HepG2 (cell line): ENCODE data around the gene TEX19. TPM values are rescaled to one million over a fixed set of nuclear protein-coding genes. Genes with fewer than 3 reads are reported as not detected.

Experiments
- CCAR2 ChIP-seq: fragments of 200-400 bp; formaldehyde crosslinking; optimal IDR thresholded peaks from 2 replicates; pipeline ENCODE3; 2018; ENCODE audit warnings: low read depth, mild to moderate bottlenecking, low read length, moderate library complexity
- CHD4 ChIP-seq: fragments of 200-600 bp; sonication (generic); IDR thresholded peaks from 2 replicates; pipeline ENCODE4 v1.7.0; 2017; ENCODE audit warnings: mild to moderate bottlenecking, low read length, borderline replicate concordance
- HNF4G ChIP-seq, 2 experiments: sonication (generic) in 1 of 2; formaldehyde crosslinking in 1 of 2; IDR thresholded peaks; 2 replicates each; pipeline versions ENCODE4 v1.4.0 to v1.6.1; 2011 to 2020; ENCODE audit warnings: borderline replicate concordance in 2 of 2, low read depth in 2 of 2, mild to moderate bottlenecking in 2 of 2, low read length in 1 of 2, missing genetic modification reagents in 1 of 2, moderate library complexity in 1 of 2
- NPAS2 ChIP-seq: sonication (generic); formaldehyde crosslinking; IDR thresholded peaks from 2 replicates; pipeline ENCODE4 v1.8.0; 2022; ENCODE audit warnings: mild to moderate bottlenecking, missing genetic modification reagents, borderline replicate concordance
- POLR2AphosphoS2 ChIP-seq: IDR thresholded peaks from 2 replicates; pipeline ENCODE4 v1.6.1; 2011; ENCODE audit warnings: low read depth, low read length, improper control_type of control experiment
- RFX1 ChIP-seq: fragments of 450-650 bp; IDR thresholded peaks from 2 replicates; pipeline ENCODE4 v1.6.1; 2017
- SALL2 ChIP-seq: sonication (generic); formaldehyde crosslinking; IDR thresholded peaks from 2 replicates; pipeline ENCODE4 v1.8.1; 2023; ENCODE audit warnings: mild to moderate bottlenecking, missing genetic modification reagents, inconsistent platforms
- SMAD9 ChIP-seq: sonication (generic); formaldehyde crosslinking; IDR thresholded peaks from 2 replicates; pipeline ENCODE4 v1.5.1; 2020; ENCODE audit warnings: mild to moderate bottlenecking, missing genetic modification reagents
- TBX2 ChIP-seq: sonication (generic); formaldehyde crosslinking; IDR thresholded peaks from 2 replicates; pipeline ENCODE4 v1.5.0; 2020; ENCODE audit warnings: missing genetic modification reagents, mild to moderate bottlenecking, borderline replicate concordance
- TBX3 ChIP-seq: fragments of 450-650 bp; IDR thresholded peaks from 2 replicates; pipeline ENCODE4 v1.6.1; 2017; ENCODE audit warnings: antibody characterized with exemption, mild to moderate bottlenecking, inconsistent platforms, borderline replicate concordance
- TOE1 ChIP-seq: sonication (generic); formaldehyde crosslinking; IDR thresholded peaks from 2 replicates; pipeline ENCODE4 v1.4.0; 2020; ENCODE audit warnings: mild to moderate bottlenecking, missing genetic modification reagents
- YEATS2 ChIP-seq: sonication (generic); formaldehyde crosslinking; IDR thresholded peaks from 2 replicates; pipeline ENCODE4 v1.4.0; 2020; ENCODE audit warnings: missing genetic modification reagents, borderline replicate concordance
- ZFP36L2 ChIP-seq: sonication (generic); formaldehyde crosslinking; IDR thresholded peaks from 2 replicates; pipeline ENCODE4 v1.4.0; 2020; ENCODE audit warnings: missing genetic modification reagents
- ZNF230 ChIP-seq: sonication (generic); formaldehyde crosslinking; IDR thresholded peaks from 2 replicates; pipeline ENCODE4 v1.4.0; 2020; ENCODE audit warnings: mild to moderate bottlenecking, missing genetic modification reagents
- ZNF24 ChIP-seq: fragments of 450-650 bp; IDR thresholded peaks from 2 replicates; pipeline ENCODE4 v1.6.1; 2017; ENCODE audit warnings: antibody characterized with exemption, mild to moderate bottlenecking
- ZNF670 ChIP-seq: sonication (generic); formaldehyde crosslinking; IDR thresholded peaks from 2 replicates; pipeline ENCODE4 v1.8.0; 2022; ENCODE audit warnings: mild to moderate bottlenecking, missing genetic modification reagents, borderline replicate concordance
- ZNF788 ChIP-seq: sonication (generic); formaldehyde crosslinking; IDR thresholded peaks from 2 replicates; pipeline ENCODE4 v1.5.0; 2020; ENCODE audit warnings: mild to moderate bottlenecking, missing genetic modification reagents, borderline replicate concordance
- ZNF891 ChIP-seq: sonication (generic); formaldehyde crosslinking; IDR thresholded peaks from 2 replicates; pipeline ENCODE4 v1.5.0; 2020; ENCODE audit warnings: mild to moderate bottlenecking, missing genetic modification reagents
- ZSCAN20 ChIP-seq: sonication (generic); formaldehyde crosslinking; IDR thresholded peaks from 2 replicates; pipeline ENCODE4 v1.4.0; 2020; ENCODE audit warnings: missing genetic modification reagents, mild to moderate bottlenecking, borderline replicate concordance
- polyA plus RNA-seq, 8 experiments: library from polyadenylated mRNA; depleted of rRNA in 3 of 8; stranded (reverse) in 7 of 8; unstranded in 1 of 8; fragments of >200 nt; fragmentation: Illumina TruSeq in 4 of 8; extraction: Trizol in 4 of 8; gene quantifications; 2 replicates each; pipeline versions ENCODE4 v1.2.1 to v1.2.3, GENCODE V29; 2011 to 2016; ENCODE audit warnings: low read depth in 4 of 8, missing spikeins in 1 of 8, mixed read lengths in 1 of 8; ENCODE audit not compliant: insufficient read depth in 1 of 8
- total RNA-seq, 5 experiments: library from RNA; depleted of rRNA; stranded (reverse); fragments of >200 nt; fragmentation: Illumina TruSeq; extraction: Trizol; gene quantifications; 2 replicates each; pipeline ENCODE4 v1.2.3, GENCODE V29; 2016; ENCODE audit warnings: low read depth in 1 of 5
- TF ChIP-seq, protein P1 (sequence below): sonication (generic); formaldehyde crosslinking; IDR thresholded peaks from 2 replicates; pipeline ENCODE4 v1.4.0; 2020; ENCODE audit warnings: mild to moderate bottlenecking, missing genetic modification reagents, borderline replicate concordance
- TF ChIP-seq, protein P2 (sequence below): sonication (generic); formaldehyde crosslinking; IDR thresholded peaks from 2 replicates; pipeline ENCODE4 v1.8.0; 2022; ENCODE audit warnings: missing genetic modification reagents, low read depth, mild to moderate bottlenecking, borderline replicate concordance
- TF ChIP-seq, protein P3 (sequence below): sonication (generic); formaldehyde crosslinking; IDR thresholded peaks from 2 replicates; pipeline ENCODE4 v1.4.0; 2020; ENCODE audit warnings: mild to moderate bottlenecking, missing genetic modification reagents

Gene TEX19
- total and polyA plus RNA-seq, 2 of the 13 experiments (the other 11 are each of a cell fraction or from before 2014, with no cell fraction given), result 1.3 to 6.0 TPM

DNA sequence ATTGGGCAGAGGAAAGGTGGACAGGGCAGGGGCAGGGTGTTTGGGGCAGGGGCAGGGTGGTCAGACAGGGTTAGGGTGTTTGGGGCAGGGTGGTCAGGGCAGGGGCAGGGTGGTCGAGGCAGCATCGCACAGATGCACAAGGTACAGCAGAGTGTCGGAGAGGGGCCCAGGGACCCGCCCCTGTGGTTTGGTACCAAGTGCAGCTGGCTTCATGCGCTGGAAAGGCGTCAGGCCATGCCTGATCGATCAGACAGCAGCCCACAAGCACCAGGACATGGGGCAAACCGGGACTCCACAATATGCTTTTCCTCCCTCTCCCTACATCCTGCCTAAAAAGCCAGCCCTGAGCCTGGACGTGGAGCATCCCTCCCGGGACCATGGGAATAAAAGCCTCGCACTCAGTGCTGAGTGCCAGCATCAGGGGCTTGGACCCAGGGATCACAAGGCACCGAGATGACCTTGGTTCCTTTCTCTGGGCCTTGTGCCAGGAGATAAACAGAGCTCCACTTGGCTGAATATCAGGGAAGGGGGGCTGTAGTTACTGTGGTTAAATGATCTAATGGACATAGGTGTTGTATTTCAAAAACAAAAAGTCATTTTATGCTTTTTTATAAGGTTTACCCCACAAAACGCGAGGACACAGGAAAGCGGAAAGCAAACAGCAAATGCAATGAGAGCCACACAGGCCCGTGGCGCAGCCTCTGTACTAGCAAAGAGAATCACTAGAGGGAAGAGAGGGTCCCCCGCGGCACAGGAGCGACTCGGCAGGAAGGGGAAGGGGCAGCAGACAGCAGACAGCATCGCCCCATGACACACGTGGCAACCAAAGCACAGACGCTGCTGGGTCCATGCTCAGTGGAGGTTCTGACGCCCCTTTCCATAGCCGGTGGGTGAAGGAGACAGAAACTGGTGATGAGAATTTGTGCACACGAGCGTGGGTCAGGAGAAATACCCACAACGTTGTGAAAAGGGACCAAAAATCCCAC lies 53.8 kb downstream of the TEX19 start (continued):
- TF ChIP-seq, protein P1, sequence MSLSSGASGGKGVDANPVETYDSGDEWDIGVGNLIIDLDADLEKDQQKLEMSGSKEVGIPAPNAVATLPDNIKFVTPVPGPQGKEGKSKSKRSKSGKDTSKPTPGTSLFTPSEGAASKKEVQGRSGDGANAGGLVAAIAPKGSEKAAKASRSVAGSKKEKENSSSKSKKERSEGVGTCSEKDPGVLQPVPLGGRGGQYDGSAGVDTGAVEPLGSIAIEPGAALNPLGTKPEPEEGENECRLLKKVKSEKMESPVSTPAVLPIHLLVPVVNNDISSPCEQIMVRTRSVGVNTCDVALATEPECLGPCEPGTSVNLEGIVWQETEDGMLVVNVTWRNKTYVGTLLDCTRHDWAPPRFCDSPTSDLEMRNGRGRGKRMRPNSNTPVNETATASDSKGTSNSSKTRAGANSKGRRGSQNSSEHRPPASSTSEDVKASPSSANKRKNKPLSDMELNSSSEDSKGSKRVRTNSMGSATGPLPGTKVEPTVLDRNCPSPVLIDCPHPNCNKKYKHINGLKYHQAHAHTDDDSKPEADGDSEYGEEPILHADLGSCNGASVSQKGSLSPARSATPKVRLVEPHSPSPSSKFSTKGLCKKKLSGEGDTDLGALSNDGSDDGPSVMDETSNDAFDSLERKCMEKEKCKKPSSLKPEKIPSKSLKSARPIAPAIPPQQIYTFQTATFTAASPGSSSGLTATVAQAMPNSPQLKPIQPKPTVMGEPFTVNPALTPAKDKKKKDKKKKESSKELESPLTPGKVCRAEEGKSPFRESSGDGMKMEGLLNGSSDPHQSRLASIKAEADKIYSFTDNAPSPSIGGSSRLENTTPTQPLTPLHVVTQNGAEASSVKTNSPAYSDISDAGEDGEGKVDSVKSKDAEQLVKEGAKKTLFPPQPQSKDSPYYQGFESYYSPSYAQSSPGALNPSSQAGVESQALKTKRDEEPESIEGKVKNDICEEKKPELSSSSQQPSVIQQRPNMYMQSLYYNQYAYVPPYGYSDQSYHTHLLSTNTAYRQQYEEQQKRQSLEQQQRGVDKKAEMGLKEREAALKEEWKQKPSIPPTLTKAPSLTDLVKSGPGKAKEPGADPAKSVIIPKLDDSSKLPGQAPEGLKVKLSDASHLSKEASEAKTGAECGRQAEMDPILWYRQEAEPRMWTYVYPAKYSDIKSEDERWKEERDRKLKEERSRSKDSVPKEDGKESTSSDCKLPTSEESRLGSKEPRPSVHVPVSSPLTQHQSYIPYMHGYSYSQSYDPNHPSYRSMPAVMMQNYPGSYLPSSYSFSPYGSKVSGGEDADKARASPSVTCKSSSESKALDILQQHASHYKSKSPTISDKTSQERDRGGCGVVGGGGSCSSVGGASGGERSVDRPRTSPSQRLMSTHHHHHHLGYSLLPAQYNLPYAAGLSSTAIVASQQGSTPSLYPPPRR (CRISPR knock-in tag), result 0 out of 2 replicates have a peak, but pooled peaks have one; percentile 34
- TF ChIP-seq ZNF788 (0 out of 2 replicates have a peak, but pooled peaks have one; percentile 34), NPAS2 (CRISPR knock-in tag) (no peak), CHD4 (no peak), ZNF670 (CRISPR knock-in tag) (no peak), ZFP36L2 (CRISPR knock-in tag) (no peak), ZNF230 (CRISPR knock-in tag) (no peak), SALL2 (CRISPR knock-in tag) (no peak), TBX2 (CRISPR knock-in tag) (peak; percentile 69; the same call in 1 of the 2 replicates), ZNF24 (no peak), CCAR2 (no peak), YEATS2 (CRISPR knock-in tag) (no peak), HNF4G (IDR thresholded peaks at IDR 0.05; ENCODE audit: borderline replicate concordance, low read depth, low read length) (peak; percentile 45; the same call in 1 of the 2 replicates), HNF4G (CRISPR knock-in tag; IDR thresholded peaks at IDR 0.05; ENCODE audit: borderline replicate concordance, low read depth) (no peak), TOE1 (CRISPR knock-in tag) (no peak), TBX3 (no peak), ZNF891 (CRISPR knock-in tag) (no peak), ZSCAN20 (CRISPR knock-in tag) (no peak), RFX1 (no peak), POLR2AphosphoS2 (no peak), SMAD9 (no peak)
- TF ChIP-seq, protein P2, sequence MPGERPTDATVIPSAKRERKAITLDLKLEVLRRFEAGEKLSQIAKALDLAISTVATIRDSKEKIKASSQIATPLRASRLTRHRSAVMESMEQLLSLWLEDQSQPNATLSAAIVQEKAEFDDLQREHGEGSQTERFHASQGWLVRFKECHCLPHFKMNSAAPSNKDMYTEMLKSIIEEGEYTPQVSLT, result no peak
- TF ChIP-seq, protein P3, sequence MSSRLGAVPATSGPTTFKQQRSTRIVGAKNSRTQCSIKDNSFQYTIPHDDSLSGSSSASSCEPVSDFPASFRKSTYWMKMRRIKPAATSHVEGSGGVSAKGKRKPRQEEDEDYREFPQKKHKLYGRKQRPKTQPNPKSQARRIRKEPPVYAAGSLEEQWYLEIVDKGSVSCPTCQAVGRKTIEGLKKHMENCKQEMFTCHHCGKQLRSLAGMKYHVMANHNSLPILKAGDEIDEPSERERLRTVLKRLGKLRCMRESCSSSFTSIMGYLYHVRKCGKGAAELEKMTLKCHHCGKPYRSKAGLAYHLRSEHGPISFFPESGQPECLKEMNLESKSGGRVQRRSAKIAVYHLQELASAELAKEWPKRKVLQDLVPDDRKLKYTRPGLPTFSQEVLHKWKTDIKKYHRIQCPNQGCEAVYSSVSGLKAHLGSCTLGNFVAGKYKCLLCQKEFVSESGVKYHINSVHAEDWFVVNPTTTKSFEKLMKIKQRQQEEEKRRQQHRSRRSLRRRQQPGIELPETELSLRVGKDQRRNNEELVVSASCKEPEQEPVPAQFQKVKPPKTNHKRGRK (CRISPR knock-in tag), result no peak
